ENCODE data around the gene OR2T8.

The OR2T8 gene, protein sequence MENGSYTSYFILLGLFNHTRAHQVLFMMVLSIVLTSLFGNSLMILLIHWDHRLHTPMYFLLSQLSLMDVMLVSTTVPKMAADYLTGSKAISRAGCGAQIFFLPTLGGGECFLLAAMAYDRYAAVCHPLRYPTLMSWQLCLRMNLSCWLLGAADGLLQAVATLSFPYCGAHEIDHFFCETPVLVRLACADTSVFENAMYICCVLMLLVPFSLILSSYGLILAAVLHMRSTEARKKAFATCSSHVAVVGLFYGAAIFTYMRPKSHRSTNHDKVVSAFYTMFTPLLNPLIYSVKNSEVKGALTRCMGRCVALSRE

DNA sequence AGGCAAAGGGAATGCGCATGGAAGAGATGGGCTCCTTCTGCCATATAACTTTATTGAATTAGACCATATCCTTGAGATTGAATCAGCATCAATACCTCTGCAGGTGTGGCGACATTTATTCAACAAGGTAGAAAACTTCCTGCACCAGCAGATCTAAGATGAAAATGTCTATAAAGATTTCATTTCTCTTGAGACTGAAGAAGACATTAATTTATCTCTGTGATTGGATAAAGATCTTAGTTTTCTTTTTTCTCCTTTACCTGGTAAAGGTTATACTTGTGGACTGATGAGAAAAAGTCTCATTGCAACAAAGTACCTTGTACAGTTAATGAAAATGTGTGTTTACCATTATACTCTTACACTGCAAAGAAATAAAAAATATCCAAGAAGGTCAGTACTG is at the start of gene OR2T8:
Gene OR2T8, plus strand, starts transcription at position 301 of the 400 bp plus-strand sequence. CDS start 766 bp downstream, outside the sequence.
- DNase-seq = no peak

DNA sequence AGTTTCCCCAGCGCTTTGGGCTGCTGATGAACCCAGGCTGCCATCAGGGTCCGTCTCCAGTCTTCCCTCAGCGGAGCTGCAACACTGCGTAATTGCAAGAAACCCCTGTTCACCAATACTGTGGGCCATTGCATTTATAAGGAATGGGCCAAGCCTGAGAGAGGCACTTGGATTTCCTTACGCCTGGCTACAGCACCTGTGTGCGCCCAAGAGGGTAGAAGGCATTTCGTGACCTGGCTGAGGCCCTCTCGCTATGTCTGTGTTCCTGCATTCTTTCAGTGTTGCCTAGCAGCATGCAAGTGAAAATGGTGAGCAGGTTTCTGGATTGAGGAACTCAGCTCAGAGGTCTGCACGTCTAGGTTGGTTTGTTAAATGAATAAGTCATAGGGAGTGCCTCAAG is 36.7 kb upstream of the OR2T8 start:
- DNase-seq = no peak

DNA sequence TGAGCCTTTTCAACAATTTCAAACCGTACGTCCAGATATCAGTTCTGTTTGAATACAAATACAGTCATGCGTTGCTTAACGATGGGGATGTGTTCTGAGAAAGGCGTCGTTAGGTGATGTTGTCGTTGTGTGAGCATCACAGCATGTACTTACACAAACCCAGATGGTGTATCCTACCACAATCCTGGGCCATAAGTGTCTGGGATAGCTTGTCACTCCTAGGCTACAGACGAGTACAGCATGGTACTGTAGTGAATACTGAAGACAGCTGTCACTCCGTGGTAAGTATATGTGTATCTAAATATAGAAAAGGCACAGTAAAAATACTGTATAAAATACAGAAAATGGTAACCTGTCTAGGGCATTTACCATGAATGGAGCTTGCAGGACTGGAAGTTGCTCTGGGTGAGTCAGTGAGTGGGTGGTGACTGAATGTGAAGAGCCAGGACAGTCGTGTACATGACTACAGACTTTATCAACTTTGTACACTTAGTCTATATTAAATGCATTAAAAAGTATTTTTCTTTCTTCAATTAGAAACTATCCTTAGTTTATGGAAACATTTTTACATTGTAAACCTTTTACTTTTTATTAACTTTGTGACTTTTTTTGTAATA is 35.1 kb upstream of the OR2T8 start:
- no peak for DNase-seq

DNA sequence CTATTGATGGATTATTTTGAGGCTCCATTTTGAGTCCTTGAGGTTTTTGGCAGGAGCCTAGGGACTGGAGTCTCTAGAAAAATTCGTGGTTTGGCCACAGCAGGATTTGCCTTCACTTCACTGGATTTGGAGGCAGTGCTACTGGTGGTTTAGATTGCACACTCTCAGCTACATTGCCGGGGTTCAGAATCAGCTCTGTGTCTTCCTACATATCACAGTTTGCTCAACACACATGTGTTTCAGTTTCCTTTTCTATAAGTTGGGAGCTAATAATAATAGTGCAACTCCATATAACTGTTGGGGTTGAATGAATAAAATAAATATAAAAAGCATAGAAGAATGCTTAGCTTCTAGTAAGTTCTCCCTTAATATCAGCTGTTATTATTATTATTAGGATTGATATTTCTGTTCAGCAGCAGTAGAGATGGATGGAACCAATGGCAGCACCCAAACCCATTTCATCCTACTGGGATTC is 24.9 kb upstream of the OR2T8 start, which contains the start of gene OR2W3:
Gene OR2W3, plus strand, starts transcription at position 425 of the 475 bp plus-strand sequence. Its CDS starts 0 bp downstream, at position 425.
- no peak for DNase-seq

DNA sequence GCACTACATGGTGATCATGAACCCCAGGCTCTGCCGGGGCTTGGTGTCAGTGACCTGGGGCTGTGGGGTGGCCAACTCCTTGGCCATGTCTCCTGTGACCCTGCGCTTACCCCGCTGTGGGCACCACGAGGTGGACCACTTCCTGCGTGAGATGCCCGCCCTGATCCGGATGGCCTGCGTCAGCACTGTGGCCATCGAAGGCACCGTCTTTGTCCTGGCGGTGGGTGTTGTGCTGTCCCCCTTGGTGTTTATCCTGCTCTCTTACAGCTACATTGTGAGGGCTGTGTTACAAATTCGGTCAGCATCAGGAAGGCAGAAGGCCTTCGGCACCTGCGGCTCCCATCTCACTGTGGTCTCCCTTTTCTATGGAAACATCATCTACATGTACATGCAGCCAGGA is 24.1 kb upstream of the OR2T8 start:
- DNase-seq = no peak

DNA sequence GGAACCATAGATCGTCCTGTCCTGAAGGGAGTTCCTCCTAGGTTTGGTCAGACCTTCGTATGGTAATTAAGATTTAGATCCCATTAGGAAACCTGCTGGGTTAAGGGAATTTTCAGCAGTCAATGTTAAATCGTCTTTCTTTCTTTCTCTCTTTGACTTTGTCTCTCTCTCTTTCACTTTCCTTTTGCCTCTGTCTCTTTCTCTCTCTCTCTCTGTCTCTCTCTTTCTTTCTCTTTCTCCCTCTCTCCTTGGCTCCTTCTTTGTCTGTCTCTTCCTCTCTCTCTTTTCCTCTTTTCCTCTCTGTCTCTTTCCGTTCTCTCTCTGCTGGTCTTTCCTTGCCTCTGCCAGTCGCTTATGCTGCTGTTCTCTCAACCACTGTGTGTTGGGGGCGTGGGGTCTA is 15.9 kb upstream of the OR2T8 start:
- no peak for DNase-seq

DNA sequence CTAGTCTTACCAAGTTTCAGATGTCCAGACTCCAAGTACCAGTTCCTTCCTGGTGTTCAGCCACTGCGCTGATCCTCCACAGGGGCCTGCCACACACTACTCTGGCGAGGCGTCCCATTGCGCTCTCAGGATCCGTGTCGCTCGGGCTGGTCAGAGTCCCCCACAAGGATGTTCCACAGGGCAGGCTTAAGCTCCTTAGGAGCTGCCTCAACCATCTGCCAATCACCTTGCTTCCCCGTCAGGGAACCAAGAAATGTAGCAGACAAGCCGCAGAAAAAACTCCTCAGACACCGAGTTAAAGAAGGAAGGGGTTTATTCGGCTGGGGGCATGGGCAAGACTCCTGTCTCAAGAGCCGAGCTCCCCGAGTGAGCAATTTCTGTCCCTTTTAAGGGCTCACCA is 14.9 kb upstream of the OR2T8 start:
- no peak for DNase-seq

DNA sequence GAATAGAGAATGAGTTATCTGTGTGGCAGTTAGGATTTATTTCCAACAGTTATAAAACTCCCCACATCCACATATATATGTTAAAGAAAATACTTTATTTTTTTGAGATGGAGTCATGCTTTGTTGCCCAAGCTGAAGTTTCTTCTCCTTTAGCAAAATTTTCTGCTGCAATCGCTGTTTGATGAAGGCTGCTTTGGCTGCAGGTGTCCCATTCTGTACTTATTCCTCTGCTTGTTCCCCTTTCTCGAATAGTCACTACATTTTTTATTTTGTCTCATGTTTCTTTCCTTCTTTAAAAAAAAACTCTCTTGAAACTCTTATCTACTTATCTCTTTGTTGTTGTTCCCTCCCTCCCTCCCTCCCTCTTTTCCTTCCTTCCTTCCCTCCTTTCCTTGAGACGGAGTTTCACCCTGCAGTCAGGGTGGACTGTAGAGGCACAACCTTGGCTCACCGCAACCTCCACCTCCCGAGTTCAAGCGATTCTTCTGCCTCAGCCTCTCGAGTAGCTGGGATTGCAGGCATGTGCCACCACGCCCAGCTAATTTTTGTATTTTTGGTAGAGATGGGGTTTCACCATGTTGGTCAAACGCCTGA is 14.0 kb upstream of the OR2T8 start:
- DNase-seq = no peak

DNA sequence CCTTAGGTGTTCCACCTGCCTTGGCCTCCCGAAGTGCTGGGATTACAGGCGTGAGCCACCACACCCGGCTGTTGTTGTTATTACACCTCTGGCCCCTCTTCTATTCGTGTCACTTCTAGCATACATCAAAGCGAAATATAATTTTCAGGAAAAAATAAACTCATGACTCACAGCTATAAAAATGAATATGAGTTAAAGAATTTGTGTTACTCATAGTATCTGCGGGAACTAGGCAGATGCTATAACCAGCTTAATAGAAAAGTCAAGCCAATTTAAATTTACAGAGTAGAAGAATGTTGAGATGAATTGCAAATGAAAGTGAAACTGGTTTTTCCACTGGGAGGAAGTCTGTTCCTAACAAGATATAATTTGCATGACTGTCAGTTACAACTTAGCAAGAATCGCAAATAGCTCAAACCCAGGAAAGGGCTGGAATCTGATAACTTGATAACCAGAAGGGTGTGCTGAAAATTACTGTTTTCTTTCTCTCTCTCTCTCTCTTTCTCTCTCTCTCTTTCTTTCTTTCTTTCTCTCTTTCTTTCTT is 13.5 kb upstream of the OR2T8 start:
- DNase-seq = no peak

DNA sequence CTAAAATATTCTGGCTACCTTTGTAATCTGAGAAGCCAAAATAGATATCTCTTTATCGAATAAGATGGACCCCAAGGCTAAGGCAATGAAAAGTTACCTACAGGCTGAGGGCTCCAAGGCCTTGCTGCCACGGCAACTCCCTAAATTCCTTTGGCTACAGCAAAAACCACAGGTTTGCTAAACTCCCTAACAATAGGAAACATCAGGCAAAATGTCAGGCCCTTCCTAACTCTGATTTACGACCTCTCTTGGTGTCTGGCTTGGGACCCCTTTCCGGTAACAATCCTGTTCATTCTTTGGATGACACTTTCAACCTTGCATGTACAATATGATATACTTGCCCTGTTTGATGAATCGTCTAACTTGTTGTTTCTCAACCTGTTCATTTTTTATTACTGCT is 11.3 kb upstream of the OR2T8 start:
- DNase-seq = no peak

DNA sequence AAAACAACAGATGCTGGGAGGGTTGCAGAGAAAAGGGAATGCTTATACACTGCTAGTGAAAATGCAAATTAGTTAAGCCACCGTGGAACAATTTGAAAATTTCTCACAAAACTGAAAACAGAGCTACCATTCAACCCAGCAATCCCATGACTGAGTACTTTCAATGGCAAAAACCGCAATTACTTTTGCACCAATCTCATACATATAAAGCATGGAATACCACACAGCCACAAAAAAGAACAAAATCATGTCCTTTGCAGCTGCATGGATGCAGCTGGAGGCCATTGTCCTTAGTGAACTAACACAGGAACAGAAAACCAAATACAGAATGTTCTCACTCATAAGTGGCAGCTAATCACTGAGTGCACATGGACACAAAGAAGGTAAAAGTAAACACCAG is 6.3 kb upstream of the OR2T8 start:
- no peak for DNase-seq

DNA sequence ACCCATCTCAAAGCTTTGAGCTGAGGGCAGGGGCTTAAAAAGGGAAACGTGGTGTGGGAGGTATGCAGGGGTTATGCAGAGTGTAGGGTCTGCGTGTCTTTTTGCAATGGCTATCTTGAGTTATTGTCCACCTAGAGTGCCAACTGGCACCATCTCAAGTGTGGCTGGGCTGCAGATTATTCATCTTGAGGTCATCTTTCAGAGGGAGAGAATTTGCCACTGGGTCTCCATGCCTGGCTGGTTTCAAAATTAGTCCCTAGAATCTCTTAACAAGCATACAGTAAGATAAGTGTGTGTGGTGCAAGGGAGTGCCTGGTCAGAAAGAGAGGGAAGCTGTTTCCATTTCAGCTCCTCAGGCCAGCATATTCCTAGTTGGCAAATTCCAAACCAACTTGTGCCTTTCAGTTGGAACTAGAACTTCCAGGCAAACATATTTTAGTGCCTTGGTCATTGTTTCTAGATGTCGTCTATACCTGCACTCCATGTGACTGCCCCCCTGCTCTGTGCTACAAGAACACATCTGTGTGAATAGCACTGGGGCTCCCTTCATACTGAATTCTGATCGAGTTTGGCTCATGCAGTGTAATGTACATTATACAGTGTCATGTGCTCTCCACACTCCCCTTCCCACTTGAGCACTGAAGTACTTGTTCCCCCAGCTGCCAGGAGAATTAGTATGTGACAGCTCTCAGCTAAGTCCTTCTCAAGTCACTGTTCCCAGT is 5.0 kb upstream of the OR2T8 start:
- DNase-seq = no peak

DNA sequence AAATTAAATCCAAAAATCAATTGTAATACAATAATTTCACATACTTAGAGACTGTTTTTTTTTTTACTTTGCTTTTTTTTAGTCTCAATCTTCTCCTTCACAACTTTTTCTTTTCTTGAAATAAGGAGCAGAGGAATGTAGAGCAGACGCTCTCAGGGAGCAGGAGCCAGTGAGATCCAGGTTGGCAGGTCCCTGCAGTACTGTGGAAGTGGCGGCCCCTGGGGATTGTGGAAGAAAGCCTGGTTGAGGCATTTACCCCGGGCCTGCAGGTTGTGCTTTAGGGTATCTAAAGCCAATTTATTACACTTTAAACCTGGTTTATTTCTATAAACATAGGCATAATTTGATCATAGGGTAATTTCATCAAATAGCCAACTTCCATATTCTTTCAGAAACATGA is 3.9 kb downstream of the OR2T8 start:
- DNase-seq = no peak

DNA sequence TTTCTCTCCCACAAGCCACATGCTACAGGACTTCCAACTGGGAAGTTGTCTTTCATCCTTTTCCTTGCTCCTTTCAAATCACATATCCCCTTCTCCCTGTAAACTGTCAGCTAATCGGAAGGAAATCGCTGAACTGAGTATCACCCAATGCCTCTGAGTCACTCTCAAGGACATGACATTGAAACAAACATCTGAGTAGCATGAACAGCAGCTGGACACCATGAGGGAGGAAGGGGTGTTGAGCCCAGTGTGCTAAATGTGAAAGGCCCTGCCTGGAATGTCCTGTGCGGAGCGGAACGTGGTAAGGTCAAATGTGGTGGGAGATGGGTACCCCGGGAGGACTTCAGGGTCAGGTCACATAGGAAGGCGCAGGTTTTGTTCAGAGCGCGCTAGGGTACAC is 4.8 kb downstream of the OR2T8 start, which contains the start of gene OR2AJ1:
Gene OR2AJ1, plus strand, starts transcription at position 22 of the 400 bp plus-strand sequence. CDS start 8,880 bp downstream, outside the sequence.
- DNase-seq = no peak

DNA sequence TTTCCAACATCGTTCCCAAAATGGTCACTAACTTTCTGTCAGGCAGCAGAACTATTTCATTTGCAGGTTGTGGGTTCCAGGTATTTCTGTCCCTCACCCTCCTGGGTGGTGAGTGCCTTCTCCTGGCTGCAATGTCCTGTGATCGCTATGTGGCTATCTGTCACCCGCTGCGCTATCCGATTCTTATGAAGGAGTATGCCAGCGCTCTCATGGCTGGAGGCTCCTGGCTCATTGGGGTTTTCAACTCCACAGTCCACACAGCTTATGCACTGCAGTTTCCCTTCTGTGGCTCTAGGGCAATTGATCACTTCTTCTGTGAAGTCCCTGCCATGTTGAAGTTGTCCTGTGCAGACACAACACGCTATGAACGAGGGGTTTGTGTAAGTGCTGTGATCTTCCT is 13.9 kb downstream of the OR2T8 start:
- no peak for DNase-seq

DNA sequence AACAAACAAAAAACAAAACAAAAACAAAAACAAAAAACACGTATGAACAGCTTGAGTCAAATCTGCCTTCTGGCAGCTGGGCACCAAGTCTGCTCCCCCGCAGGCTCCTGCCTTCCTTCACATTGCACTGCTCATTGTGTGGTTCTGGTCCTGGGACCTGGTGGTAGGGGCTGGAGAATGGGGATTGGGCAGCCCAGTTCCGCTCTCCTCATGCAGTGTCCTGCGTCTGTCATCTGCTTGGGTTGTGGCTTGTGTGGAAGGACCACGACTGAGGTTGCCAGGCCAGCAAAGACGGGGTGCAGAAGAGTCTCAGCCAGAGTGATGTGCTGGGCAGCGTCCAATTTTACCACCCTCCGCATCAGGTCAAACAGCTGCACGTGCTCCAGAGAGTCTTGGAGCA is 15.7 kb downstream of the OR2T8 start:
- DNase-seq = no peak

DNA sequence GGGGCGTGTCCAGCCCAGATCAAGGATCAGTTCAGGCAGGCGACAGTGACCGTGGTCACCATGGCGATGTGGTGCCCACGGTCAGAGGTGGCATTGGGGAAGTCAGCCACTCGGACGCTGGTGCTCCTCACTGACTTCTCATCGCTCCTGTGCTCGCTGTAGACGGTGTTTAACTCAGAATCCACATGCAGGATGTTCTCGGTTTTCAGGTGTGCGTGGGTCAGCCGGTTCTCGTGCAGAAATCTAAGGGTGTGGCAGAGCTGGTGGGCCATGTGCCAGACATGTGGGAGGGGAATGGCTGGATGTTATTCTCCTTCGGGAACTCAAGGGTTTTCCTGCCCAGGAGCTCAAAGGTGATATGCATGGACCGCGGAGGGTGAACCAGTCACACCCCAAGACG is 16.4 kb downstream of the OR2T8 start:
- DNase-seq = no peak

DNA sequence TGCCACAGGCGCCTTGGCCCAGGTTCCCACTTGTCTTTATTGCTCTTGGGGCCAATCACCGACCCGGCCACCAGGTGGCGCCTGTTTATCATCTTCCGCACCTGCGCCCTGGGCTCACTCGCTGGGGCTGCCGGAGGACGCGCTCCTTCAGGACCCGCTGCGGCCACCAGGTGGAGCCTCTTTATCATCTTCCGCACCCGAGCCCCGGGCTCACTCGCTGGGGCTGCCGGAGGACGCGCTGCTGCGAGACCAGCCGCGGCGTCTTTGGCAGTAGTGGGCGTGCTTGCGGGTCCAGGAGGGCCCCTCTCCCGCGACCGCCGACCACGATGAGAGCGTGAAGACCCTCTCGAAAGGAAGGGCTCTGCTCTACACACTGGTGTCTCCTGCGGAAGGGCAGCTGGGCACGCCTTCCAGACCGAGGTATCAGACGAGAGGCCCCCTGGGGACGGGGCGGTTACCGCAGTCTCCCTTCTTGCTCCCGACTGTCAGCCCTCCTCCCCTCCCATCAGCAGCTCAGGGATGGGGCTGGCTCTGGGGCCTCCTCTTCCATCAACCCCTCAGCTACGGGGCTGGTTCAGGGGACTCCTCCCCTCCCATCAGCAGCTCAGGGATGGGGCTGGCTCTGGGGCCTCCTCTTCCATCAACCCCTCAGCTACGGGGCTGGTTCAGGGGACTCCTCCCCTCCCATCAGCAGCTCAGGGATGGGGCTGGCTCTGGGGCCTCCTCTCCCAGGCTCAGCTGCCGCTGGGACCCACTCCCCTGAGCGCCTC is 17.1 kb downstream of the OR2T8 start:
- peak; percentile 78 for DNase-seq

DNA sequence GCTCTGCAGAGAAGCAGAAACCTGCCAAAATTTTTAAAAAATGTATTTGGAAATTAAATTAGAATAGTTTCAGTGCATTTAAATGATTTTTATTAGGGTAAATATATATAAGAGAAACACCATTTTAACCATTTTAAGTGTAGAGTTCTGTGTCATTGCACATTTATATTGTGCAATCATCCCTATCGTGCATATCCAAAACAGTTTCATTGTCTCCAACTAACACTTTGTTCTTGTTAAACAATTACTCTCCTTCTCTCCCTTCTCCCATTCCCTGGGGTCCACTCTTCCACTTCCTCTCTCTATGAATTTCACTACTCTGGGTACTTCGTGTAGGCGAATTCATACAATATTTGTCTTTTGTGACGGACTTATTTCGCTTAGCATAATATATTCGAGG is 22.6 kb downstream of the OR2T8 start:
- DNase-seq = no peak

DNA sequence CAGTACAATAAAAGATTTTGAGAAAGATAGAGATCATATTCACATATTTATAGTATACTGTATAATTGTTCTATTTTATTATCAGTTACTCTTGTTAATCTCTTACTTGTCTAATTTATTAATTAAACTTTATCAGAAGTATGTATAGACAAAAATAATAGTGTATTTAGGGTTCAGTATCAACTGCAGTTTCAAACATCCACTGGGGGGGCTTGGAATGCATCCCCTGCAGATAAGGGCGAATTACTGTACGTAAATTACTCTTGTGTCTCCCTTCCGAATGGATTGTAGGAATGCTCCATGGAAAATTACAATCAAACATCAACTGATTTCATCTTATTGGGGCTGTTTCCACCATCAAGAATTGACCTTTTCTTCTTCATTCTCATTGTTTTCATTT is 28.5 kb downstream of the OR2T8 start, which contains the start of gene OR2L8:
Gene OR2L8, plus strand, starts transcription at position 301 of the 400 bp plus-strand sequence. Its CDS starts 0 bp downstream, at position 301.
- no peak for DNase-seq

DNA sequence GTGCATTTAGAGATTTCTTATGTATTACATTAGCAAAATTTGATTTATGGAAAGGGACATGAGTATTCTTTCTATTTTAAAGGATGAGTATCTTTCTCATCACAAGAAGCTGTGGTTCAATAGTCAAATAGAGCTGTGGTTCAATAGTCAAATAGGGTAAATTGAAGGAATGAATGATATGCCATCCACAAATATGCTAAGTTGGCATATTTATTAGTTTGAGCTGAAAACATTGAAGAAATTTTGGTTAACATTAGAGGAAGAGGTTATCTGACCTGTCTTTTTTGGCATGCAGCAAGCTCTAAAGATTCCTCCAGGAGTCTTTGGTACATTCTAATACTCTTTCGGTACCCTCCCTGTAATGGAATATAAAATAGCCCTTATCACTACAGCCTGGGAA is 33.4 kb downstream of the OR2T8 start:
- DNase-seq = no peak

DNA sequence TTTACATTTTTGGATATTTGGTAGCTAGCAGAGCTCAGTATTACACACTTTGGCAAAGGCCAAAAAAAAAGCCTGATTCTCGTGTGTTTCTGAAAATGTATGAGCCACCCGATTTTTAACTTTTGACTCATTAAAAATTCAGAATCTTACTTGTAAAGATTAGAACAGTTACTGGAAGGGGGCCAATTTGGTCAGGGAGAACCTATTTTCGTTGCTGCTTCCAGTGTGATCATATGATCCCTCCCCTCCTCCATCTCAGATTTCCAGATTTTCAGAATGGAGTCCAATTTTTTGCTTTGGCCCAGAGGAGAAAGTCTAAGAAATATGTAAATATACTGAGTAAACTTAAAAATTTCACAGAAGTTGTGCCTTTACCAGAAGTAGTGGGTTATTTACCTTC is 41.7 kb downstream of the OR2T8 start:
- DNase-seq = no peak

Measured in activated T-cell treated with anti-CD3 and anti-CD28 coated beads for 4 hours (primary cell).